RKO (cell line): ENCODE measurements around the gene RAB28.
A peak's percentile ranks its signal among the peaks of the same experiment; 100 is the strongest.

Source experiments
- DNase-seq: peaks from one replicate; pipeline ENCODE4 v3.0.0-alpha.2; 2016; ENCODE audit warnings: low spot score

RAB28 gene

DNA sequence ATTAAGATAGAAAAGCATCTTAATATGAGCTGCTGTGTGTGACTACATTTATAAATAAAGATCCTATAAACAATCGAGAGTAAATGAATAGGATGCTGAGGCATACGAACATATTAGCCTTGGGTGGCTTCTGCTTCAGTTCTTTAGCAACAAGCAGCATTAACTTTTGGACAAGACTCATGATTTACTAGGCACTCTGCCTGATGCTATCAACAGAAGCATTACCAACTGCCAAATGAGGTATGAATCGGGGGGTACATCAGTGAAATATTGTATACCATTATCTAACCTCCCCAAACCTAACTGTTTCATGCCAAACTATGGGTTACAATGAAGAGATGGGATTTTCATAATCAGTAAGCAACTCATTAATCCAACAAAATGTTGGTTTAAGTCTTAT is 113.1 kb downstream of the RAB28 start:
- no peak for DNase-seq

GRCh38 chr4:13368217-13368616 is 115.9 kb downstream of the RAB28 start:
- no peak for DNase-seq

GRCh38 chr4:13367691-13368090 is 116.4 kb downstream of the RAB28 start:
- no peak for DNase-seq

DNA sequence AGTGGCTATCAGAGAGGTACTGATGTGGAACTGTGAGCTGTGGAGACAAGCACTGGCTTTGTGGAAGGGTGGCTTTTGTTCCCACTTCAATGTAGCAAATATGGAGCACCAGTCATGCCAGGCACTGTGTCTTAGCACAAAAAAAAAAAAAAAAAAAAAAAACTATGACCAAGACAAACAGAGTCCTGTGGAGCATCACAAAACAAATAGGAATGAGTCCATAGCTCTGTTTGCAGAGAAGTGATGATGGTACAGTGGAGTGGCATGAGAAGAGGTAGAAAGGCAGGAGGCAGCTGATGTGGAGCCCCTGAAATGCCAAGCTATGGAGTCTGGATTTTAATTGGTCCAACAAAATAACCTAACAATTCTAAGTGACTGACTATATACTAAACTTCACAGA is 116.9 kb downstream of the RAB28 start:
- DNase-seq, result no peak

DNA sequence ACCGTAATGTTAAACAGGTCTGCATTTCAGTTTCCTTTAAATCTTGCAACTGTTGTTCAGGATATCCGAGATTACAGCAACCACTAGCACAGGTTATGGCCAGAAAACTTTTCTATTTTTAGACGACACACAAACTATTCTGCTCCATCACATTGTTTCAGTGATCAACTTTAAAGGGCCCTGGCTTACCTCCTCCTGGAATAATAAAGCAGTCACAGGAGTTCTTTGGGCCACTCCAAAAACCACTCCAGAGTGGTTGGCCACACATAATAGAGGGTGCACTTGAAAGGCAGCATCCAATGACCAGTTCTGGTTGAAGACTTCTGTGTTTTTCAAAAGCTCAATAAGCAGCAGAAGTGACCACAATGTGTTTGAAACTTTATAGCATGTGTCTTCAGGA is 118.9 kb downstream of the RAB28 start:
- no peak for DNase-seq

DNA sequence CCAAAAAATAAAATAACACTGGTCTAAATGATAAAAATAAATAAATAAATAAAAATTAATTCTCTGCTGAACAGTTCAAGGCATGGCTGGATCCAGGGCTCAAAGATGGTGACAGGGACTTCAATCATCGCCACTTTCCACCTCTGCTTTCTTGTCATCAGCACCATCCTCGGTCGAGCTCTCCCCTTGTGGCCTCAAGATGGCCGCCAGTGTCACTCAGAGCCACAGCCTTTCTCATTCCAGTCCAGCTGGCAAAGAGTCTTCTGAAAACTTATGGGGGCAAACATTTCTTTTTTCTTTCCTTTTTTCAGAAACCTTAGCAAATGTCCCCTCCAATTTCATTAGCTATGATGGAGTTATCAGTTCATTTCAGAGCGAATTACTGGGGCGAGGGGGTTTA is 119.5 kb downstream of the RAB28 start:
- no peak for DNase-seq

- DNase-seq, result no peak
Measured at GRCh38 chr4:13364172-13364571, 120.0 kb downstream of the RAB28 start.

- no peak for DNase-seq
Measured at GRCh38 chr4:13359809-13360208, 124.3 kb downstream of the RAB28 start.

DNA sequence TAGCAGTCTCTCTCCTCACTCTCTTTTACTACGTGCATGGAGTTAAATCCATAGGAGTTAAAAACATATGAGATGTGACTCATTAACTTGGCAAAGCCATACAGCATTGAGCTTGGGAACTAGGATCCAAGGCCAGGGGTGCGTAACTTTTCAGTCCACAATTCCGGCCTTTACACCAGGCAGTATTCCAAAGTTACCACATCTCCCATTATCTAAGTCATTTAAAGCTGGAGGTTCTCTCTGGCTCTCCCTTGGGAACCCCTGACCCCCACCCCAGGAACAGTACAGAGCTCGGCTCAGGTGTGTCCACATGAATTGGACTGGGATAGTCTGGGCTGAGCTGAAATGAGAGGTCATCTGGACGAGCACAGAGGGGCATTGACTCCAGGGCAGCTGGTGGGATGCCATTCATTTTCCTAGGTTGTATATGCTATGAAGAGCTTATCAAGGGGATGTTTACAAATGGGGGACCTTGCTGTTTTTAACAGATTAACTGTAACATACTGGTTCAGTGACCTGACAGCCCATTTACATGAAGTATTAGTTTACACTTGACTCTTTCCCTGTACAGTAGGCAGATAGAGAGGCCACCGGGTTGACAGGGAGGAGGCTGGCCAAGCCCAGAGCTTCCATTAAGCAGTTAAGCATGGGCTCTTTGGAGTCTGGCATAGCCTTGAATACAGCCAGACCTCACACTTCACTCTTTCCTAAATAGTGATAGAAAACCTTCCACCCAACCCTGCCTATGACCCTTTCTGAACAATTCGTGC is 128.8 kb downstream of the RAB28 start:
- no peak for DNase-seq

- DNase-seq, result no peak
Measured at GRCh38 chr4:13349096-13349495, 135.0 kb downstream of the RAB28 start.

- no peak for DNase-seq
Measured at GRCh38 chr4:13348216-13348615, 135.9 kb downstream of the RAB28 start.

- DNase-seq, result no peak
Measured at GRCh38 chr4:13347517-13348125, 136.5 kb downstream of the RAB28 start.

DNA sequence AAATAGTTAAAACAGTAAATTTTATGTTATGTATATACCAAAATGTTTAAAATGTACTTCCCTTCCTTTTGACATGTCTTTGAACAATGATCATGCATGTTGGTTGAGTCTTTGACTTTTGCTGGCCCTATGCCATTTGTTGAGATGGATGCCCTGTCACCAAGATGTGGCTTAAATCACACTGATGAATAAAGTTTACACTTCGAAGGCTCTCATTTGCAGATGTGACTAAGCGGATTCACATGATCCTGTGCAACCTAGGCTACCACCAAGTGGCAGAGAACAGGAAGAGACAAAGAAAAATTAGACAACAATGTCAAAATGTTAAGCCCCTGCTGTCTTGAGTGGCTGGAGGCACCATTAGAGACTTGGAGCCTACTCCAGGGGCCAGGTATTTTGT is 139.9 kb downstream of the RAB28 start:
- DNase-seq, result peak; percentile 22

GRCh38 chr4:13340672-13341071 is 143.5 kb downstream of the RAB28 start:
- no peak for DNase-seq

GRCh38 chr4:13331827-13332226 is 152.3 kb downstream of the RAB28 start:
- DNase-seq, result no peak

DNA sequence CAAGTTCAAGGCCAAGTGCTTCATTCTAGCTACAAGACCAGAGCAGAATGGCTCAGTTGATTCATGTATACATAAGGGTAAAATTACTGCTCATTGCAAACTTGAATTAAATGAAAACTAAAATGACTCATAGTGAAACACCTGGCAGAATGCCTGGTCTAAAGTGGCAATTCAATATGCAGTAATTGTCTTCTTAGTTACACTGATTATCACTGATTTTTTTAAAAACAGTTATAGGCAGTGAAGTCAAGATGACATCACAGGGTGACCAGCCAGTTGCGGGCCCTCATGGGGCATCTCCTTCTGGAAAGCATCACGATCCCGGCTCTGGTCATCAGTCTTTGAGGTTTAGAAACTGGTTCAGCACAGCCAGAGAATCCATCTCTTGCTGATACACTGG is 154.2 kb downstream of the RAB28 start:
- peak; percentile 57 for DNase-seq

- DNase-seq, result no peak
Measured at GRCh38 chr4:13329340-13329850, 154.7 kb downstream of the RAB28 start.

- DNase-seq, result no peak
Measured at GRCh38 chr4:13328591-13328990, 155.5 kb downstream of the RAB28 start.

- DNase-seq, result no peak
Measured at GRCh38 chr4:13327991-13328390, 156.1 kb downstream of the RAB28 start.

DNA sequence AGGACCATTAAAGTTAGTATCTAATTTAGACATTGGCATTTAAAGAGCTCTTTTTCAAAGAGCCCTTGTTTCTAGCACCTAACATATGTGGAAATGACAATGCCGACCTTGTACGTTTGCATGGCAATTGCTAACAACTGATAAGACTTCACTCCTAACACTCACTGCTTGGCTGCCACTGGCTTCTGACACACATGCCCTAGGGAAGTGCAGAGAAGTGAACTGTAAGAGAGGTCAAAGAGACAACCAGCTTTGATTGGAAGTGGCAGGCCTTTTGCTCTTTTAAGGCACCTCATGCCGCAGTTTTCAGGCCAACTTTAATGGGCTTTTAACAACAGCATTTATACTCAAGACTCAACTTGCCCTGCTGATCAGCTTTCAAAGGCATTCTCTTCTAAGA is 158.4 kb downstream of the RAB28 start:
- DNase-seq, result no peak

DNA sequence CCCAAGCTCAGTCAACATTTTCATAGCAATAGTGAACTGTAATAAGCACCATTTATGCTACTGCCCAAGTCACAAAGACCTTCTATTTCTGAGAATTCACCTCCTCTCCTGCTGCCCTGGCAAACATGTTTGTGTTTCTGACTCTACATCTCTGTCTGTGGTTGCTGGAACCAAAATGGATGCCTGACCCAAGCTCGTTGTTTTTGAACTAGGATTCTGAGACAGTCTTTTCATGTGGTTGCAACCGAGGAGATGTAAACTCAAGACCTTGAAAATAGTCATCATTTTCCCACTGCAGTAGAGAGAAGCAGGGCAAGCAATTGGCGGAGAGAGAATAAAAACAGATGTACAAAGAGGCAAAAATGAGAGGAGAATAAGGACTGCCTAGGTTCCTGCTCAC is 160.2 kb downstream of the RAB28 start:
- DNase-seq, result no peak

DNA sequence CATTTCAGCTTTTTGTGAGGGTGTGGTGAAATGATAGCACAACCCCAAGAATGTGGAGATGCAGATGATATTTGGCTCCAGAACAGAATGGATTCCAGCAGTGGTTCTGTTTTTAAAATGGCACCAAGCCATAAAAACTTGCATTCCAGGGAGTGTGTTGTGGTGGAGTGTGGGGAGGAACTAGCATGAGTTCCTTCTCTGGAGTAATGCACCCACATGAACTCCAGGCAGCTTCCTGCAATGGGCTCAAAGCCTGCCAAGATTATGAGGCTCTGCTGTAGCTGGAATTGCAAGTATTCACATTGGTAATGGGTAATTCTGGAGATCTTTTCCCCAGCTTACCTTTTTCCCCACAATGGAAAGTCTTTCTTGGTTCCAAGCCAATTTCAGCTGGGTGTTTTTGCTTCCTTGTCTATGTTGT is 161.4 kb downstream of the RAB28 start:
- DNase-seq, result no peak
